ENCODE data around the gene ATL2. TPM values are rescaled to one million over a fixed set of nuclear protein-coding genes. Genes with fewer than 3 reads are reported as not detected.

ATL2 gene
- total and polyA plus RNA-seq, 8 donors, result 8.4 to 30.1 (median 19.2) TPM

- FAIRE-seq, result no peak
- WGBS, 2 donors, result 93 to 94% methylated on average over 2 of the region's 2 CpGs
Observed at GRCh38 chr2:38353402-38353801, 23.7 kb downstream of the ATL2 start.

GRCh38 chr2:38352336-38352735 lies 24.7 kb downstream of the ATL2 start:
- ATAC-seq, result no peak
- no peak for TF ChIP-seq CTCF (IDR thresholded peaks at IDR 0.05)
- H3K27me3 ChIP-seq, result no peaks in the 10 kb centered on the region
- H3K27ac ChIP-seq, result no peak overlapping the region
- no peak for DNase-seq
- H3K4me1 ChIP-seq, result no peaks in the 10 kb centered on the region
- no peak for FAIRE-seq
- no peaks in the 10 kb centered on the region for H3K36me3 ChIP-seq
- intact Hi-C loops (cut with DNase I), result no loop called here
- H3K9me3 ChIP-seq, result no peaks in the 10 kb centered on the region
- no peak overlapping the region for H3K4me3 ChIP-seq

More at GRCh38 chr2:38353402-38353801, 23.7 kb downstream of the ATL2 start:
- TF ChIP-seq CTCF (IDR thresholded peaks at IDR 0.05), result no peak
- Histone ChIP-seq H3K36me3 (no peaks in the 10 kb centered on the region), H3K4me1 (no peaks in the 10 kb centered on the region), H3K9me3 (no peaks in the 10 kb centered on the region), H3K27ac (no peak overlapping the region), H3K27me3 (no peaks in the 10 kb centered on the region), H3K4me3 (no peak overlapping the region)
- intact Hi-C loops (cut with DNase I), result no loop called here
- ATAC-seq (no peak), DNase-seq (no peak)

- H3K27me3 ChIP-seq, result no peaks in the 10 kb centered on the region
- ATAC-seq, result no peak
- no peaks in the 10 kb centered on the region for H3K4me1 ChIP-seq
- TF ChIP-seq CTCF (IDR thresholded peaks at IDR 0.05), result no peak
- FAIRE-seq, result no peak
- 90% methylated on average over 5 of the region's 5 CpGs for WGBS, 2 donors
- H3K27ac ChIP-seq, result no peak overlapping the region
- intact Hi-C loops (cut with DNase I), result no loop called here
- H3K9me3 ChIP-seq, result no peaks in the 10 kb centered on the region
- no peak overlapping the region for H3K4me3 ChIP-seq
- no peak for DNase-seq
- H3K36me3 ChIP-seq, result peaks cover 0 to 12% (median 0%) of the 10 kb centered on the region in 3 donors
Observed at GRCh38 chr2:38345323-38346038, 31.6 kb downstream of the ATL2 start.

GRCh38 chr2:38344813-38345212 lies 32.3 kb downstream of the ATL2 start:
- H3K27ac ChIP-seq, result no peak overlapping the region
- peaks cover 0 to 12% (median 0%) of the 10 kb centered on the region in 3 donors for H3K36me3 ChIP-seq
- no peak overlapping the region for H3K4me3 ChIP-seq
- FAIRE-seq, result no peak
- 76 to 79% methylated on average over 3 of the region's 3 CpGs for WGBS, 2 donors
- DNase-seq, result no peak
- no peak for TF ChIP-seq CTCF (IDR thresholded peaks at IDR 0.05)
- intact Hi-C loops (cut with DNase I), result no loop called here
- H3K9me3 ChIP-seq, result no peaks in the 10 kb centered on the region
- no peak for ATAC-seq
- H3K27me3 ChIP-seq, result no peaks in the 10 kb centered on the region
- no peaks in the 10 kb centered on the region for H3K4me1 ChIP-seq

- Histone ChIP-seq H3K36me3 (peaks cover 0 to 12% (median 0%) of the 10 kb centered on the region in 3 donors), H3K4me1 (no peaks in the 10 kb centered on the region), H3K9me3 (no peaks in the 10 kb centered on the region), H3K27ac (no peak overlapping the region), H3K4me3 (no peak overlapping the region), H3K27me3 (no peaks in the 10 kb centered on the region)
- WGBS, 2 donors, result 97 to 99% methylated on average over 3 of the region's 3 CpGs
- ATAC-seq, result no peak
- intact Hi-C loops (cut with DNase I), result no loop called here
- DNase-seq, result no peak
- TF ChIP-seq CTCF (IDR thresholded peaks at IDR 0.05), result no peak
- FAIRE-seq, result no peak
Observed at GRCh38 chr2:38343212-38343611, 33.9 kb downstream of the ATL2 start.
